ENCODE measurements around the gene CARS2. TPM values are rescaled to one million over a fixed set of nuclear protein-coding genes. Genes with fewer than 3 reads are reported as not detected.

Gene CARS2
- total RNA-seq, 1 experiment from 2014 or later = 41.9 TPM

- no peak overlapping the region for H3K9ac ChIP-seq (ENCODE audit: extremely low read depth, insufficient read length, low read length)
- no peak overlapping the region for H3K4me3 Mint-ChIP-seq
- H3K79me1 ChIP-seq (ENCODE audit: insufficient read depth, low read depth, low read length, poor library complexity, severe bottlenecking) = no peaks in the 10 kb centered on the region
- no peaks in the 10 kb centered on the region for H3K4me1 ChIP-seq (ENCODE audit: insufficient read depth, low read length)
- H3K79me2 ChIP-seq (ENCODE audit: insufficient read depth, low read length) = peaks cover 31% of the 10 kb centered on the region; the same call in 1 of the 2 replicates
- no peaks in the 10 kb centered on the region for H3K9me3 Mint-ChIP-seq
- TF ChIP-seq, protein P1, sequence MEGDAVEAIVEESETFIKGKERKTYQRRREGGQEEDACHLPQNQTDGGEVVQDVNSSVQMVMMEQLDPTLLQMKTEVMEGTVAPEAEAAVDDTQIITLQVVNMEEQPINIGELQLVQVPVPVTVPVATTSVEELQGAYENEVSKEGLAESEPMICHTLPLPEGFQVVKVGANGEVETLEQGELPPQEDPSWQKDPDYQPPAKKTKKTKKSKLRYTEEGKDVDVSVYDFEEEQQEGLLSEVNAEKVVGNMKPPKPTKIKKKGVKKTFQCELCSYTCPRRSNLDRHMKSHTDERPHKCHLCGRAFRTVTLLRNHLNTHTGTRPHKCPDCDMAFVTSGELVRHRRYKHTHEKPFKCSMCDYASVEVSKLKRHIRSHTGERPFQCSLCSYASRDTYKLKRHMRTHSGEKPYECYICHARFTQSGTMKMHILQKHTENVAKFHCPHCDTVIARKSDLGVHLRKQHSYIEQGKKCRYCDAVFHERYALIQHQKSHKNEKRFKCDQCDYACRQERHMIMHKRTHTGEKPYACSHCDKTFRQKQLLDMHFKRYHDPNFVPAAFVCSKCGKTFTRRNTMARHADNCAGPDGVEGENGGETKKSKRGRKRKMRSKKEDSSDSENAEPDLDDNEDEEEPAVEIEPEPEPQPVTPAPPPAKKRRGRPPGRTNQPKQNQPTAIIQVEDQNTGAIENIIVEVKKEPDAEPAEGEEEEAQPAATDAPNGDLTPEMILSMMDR (conservative IDR thresholded peaks at IDR 0.05) = no peak
- no peak overlapping the region for H3K56ac ChIP-seq (ENCODE audit: insufficient read length, low read depth, low read length)
- H3K27ac Mint-ChIP-seq = no peak overlapping the region
- H3K14ac ChIP-seq (ENCODE audit: insufficient read depth, low read length) = no peak overlapping the region
- H2AK5ac ChIP-seq (ENCODE audit: insufficient read length, low read length) = no peak overlapping the region
- H2BK12ac ChIP-seq (ENCODE audit: insufficient read length, low read depth, low read length) = no peak overlapping the region
- no peak overlapping the region for H4K91ac ChIP-seq (ENCODE audit: insufficient read length, low read depth, low read length)
- H4K8ac ChIP-seq (replicated peaks; ENCODE audit: insufficient read length, low read depth, low read length) = no peak overlapping the region
- no peak overlapping the region for H2BK20ac ChIP-seq (ENCODE audit: low read depth, low read length, poor library complexity, severe bottlenecking)
- H3K27ac ChIP-seq (ENCODE audit: insufficient read length, low read depth, low read length) = no peak overlapping the region
- no peak overlapping the region for H2BK15ac ChIP-seq (ENCODE audit: low read depth, low read length)
- no peak overlapping the region for H3K4ac ChIP-seq (ENCODE audit: low read depth, low read length)
- H3K23ac ChIP-seq (ENCODE audit: insufficient read length, low read depth, low read length) = no peak overlapping the region
- H3K18ac ChIP-seq (ENCODE audit: insufficient read length, low read depth, low read length) = no peak overlapping the region
- no peak overlapping the region for H3T11ph ChIP-seq (ENCODE audit: low read length)
- H3K4me1 Mint-ChIP-seq = peaks cover 29 to 35% of the 10 kb centered on the region in 2 experiments
- peaks cover 2% of the 10 kb centered on the region for H4K20me1 ChIP-seq (ENCODE audit: control insufficient read depth, insufficient read depth, insufficient read length)
- H3K36me3 Mint-ChIP-seq (ENCODE audit: insufficient read depth in 1 of 3, low read depth in 3 of 3) = peaks cover 5 to 16% (median 14%) of the 10 kb centered on the region in 3 experiments; a peak in 5 of 7 replicates
- no peaks in the 10 kb centered on the region for H3K9me3 ChIP-seq (ENCODE audit: control insufficient read depth, low read depth, low read length)
- H3K27me3 ChIP-seq (ENCODE audit: insufficient read depth, low read length) = no peaks in the 10 kb centered on the region
- H2BK5ac ChIP-seq (ENCODE audit: insufficient read length, low read length) = no peak overlapping the region
- peaks cover 2% of the 10 kb centered on the region; the same call in 1 of the 2 replicates for H3K27me3 Mint-ChIP-seq (ENCODE audit: low read depth)
- no peak overlapping the region for H2BK120ac ChIP-seq (ENCODE audit: low read depth, low read length, poor library complexity, severe bottlenecking)
- H2AFZ ChIP-seq (ENCODE audit: low read length) = no peak overlapping the region
- WGBS (ENCODE audit: extremely low coverage, insufficient read length, low lambda C conversion rate) = no CpG with 5 or more reads among the region's 2 CpGs
- peaks cover 6% of the 10 kb centered on the region for H3K23me2 ChIP-seq (ENCODE audit: insufficient read length, low read depth, low read length, poor library complexity, severe bottlenecking)
- no peak for DNase-seq
- H3K4me2 ChIP-seq (ENCODE audit: insufficient read depth, insufficient read length, low read length) = no peak overlapping the region
- H4K5ac ChIP-seq (ENCODE audit: insufficient read length, low read depth, low read length) = no peak overlapping the region
Measured at GRCh38 chr13:110620596-110620995, 85.3 kb downstream of the CARS2 start.
